ENCODE data around the gene PEPD. TPM values are rescaled to one million over a fixed set of nuclear protein-coding genes. Genes with fewer than 3 reads are reported as not detected.

PEPD gene
- total RNA-seq, 1 experiment from 2014 or later = 40.5 TPM

- no peak overlapping the region for H3K4me3 ChIP-seq (replicated peaks in 1 of 2; ENCODE audit: low read depth in 1 of 2, low read length in 2 of 2)
- POLR2A ChIA-PET = no interaction called here
Observed at GRCh38 chr19:33487901-33488800, 33.4 kb downstream of the PEPD start.

GRCh38 chr19:33486936-33487811, 34.4 kb downstream of the PEPD start:
- no TSS peak for BruUV-seq (replicated peaks)
- H3K27ac ChIP-seq (ENCODE audit: low read depth, low read length) = no peak overlapping the region
- no peaks in the 10 kb centered on the region for H3K9me3 ChIP-seq (ENCODE audit: control insufficient read depth in 1 of 2, insufficient read depth in 1 of 2, low read depth in 1 of 2, low read length in 2 of 2)
- H3K36me3 ChIP-seq (ENCODE audit: control insufficient read depth in 1 of 2, insufficient read depth in 2 of 2, low read length in 2 of 2) = no peaks in the 10 kb centered on the region
- POLR2A ChIA-PET = no interaction called here
- no peaks in the 10 kb centered on the region for H3K79me2 ChIP-seq (ENCODE audit: insufficient read depth, low read length)
- no peak overlapping the region for H2AFZ ChIP-seq (ENCODE audit: low read depth, low read length, poor library complexity, severe bottlenecking)
- no peak overlapping the region for H3K9ac ChIP-seq (ENCODE audit: low read length)
- no peaks in the 10 kb centered on the region for H3K27me3 ChIP-seq (ENCODE audit: insufficient read depth, low read length)
- intact Hi-C loops (cut with micrococcal nuclease) = no loop called here
- no peaks in the 10 kb centered on the region for H3K4me1 ChIP-seq (ENCODE audit: control insufficient read depth in 1 of 2, insufficient read depth in 2 of 2, low read length in 2 of 2)
- no peak for ATAC-seq
- H3K9me2 ChIP-seq (ENCODE audit: insufficient read depth) = no peaks in the 10 kb centered on the region
- H3K4me3 ChIP-seq (replicated peaks in 1 of 2; ENCODE audit: low read depth in 1 of 2, low read length in 2 of 2) = no peak overlapping the region
- no peaks in the 10 kb centered on the region for H4K20me1 ChIP-seq (ENCODE audit: insufficient read depth)
- RAD21 ChIA-PET (ENCODE audit: low non-redundant PET in 1 of 2, low total read pairs in 2 of 2, uncharacterized antibody in 2 of 2, unreplicated experiment in 2 of 2) = no interaction called here
- CTCF ChIA-PET = no interaction called here
- no peak overlapping the region for H3K4me2 ChIP-seq (ENCODE audit: low read length)
- no peak for DNase-seq (ENCODE audit: low read depth, low spot score)
- no peak for TF ChIP-seq ZFX (IDR thresholded peaks at IDR 0.05)
- TF ChIP-seq TCF7L2 (IDR thresholded peaks at IDR 0.05; ENCODE audit: borderline replicate concordance, extremely low read depth, insufficient read depth, insufficient read length) = no peak
- TF ChIP-seq EZH2 (IDR thresholded peaks at IDR 0.05) = no peak
- no peak for TF ChIP-seq ZNF274 (IDR thresholded peaks at IDR 0.05; ENCODE audit: low read depth, low read length)
- TF ChIP-seq RAD21 (IDR thresholded peaks at IDR 0.05; ENCODE audit: low read depth) = no peak
- no peak for TF ChIP-seq SRF (IDR thresholded peaks at IDR 0.05; ENCODE audit: low read depth)
- TF ChIP-seq CEBPB (IDR thresholded peaks at IDR 0.05; ENCODE audit: low read depth) = no peak
- TF ChIP-seq POLR2AphosphoS5 (IDR thresholded peaks at IDR 0.05; ENCODE audit: low read depth, low read length) = no peak
- TF ChIP-seq, protein P1, sequence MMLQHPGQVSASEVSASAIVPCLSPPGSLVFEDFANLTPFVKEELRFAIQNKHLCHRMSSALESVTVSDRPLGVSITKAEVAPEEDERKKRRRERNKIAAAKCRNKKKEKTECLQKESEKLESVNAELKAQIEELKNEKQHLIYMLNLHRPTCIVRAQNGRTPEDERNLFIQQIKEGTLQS (IDR thresholded peaks at IDR 0.05) = no peak
- TF ChIP-seq EZH2phosphoT487 (IDR thresholded peaks at IDR 0.05; ENCODE audit: borderline replicate concordance) = no peak
- no peak for TF ChIP-seq SP1 (IDR thresholded peaks at IDR 0.05; ENCODE audit: low read depth)
- TF ChIP-seq, protein P2, sequence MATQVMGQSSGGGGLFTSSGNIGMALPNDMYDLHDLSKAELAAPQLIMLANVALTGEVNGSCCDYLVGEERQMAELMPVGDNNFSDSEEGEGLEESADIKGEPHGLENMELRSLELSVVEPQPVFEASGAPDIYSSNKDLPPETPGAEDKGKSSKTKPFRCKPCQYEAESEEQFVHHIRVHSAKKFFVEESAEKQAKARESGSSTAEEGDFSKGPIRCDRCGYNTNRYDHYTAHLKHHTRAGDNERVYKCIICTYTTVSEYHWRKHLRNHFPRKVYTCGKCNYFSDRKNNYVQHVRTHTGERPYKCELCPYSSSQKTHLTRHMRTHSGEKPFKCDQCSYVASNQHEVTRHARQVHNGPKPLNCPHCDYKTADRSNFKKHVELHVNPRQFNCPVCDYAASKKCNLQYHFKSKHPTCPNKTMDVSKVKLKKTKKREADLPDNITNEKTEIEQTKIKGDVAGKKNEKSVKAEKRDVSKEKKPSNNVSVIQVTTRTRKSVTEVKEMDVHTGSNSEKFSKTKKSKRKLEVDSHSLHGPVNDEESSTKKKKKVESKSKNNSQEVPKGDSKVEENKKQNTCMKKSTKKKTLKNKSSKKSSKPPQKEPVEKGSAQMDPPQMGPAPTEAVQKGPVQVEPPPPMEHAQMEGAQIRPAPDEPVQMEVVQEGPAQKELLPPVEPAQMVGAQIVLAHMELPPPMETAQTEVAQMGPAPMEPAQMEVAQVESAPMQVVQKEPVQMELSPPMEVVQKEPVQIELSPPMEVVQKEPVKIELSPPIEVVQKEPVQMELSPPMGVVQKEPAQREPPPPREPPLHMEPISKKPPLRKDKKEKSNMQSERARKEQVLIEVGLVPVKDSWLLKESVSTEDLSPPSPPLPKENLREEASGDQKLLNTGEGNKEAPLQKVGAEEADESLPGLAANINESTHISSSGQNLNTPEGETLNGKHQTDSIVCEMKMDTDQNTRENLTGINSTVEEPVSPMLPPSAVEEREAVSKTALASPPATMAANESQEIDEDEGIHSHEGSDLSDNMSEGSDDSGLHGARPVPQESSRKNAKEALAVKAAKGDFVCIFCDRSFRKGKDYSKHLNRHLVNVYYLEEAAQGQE (IDR thresholded peaks at IDR 0.05; ENCODE audit: low read depth) = no peak
- TF ChIP-seq, protein P3, sequence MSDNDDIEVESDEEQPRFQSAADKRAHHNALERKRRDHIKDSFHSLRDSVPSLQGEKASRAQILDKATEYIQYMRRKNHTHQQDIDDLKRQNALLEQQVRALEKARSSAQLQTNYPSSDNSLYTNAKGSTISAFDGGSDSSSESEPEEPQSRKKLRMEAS (IDR thresholded peaks at IDR 0.05) = no peak
- no peak for TF ChIP-seq FOSL1 (IDR thresholded peaks at IDR 0.05; ENCODE audit: low read depth)

More at GRCh38 chr19:33487901-33488800, 33.4 kb downstream of the PEPD start:
- BruUV-seq (replicated peaks) = no TSS peak
- no peak overlapping the region for H3K9ac ChIP-seq (ENCODE audit: low read length)
- H4K20me1 ChIP-seq (ENCODE audit: insufficient read depth) = no peaks in the 10 kb centered on the region
- intact Hi-C loops (cut with micrococcal nuclease) = no loop called here
- no peak for TF ChIP-seq JUND (IDR thresholded peaks at IDR 0.05)
- no peak for TF ChIP-seq ZNF274 (IDR thresholded peaks at IDR 0.05; ENCODE audit: low read depth, low read length)
- TF ChIP-seq CEBPB (IDR thresholded peaks at IDR 0.05; ENCODE audit: low read depth) = no peak
- no peak for TF ChIP-seq ELF1 (IDR thresholded peaks at IDR 0.05; ENCODE audit: borderline replicate concordance, low read depth)
- H3K4me2 ChIP-seq (ENCODE audit: low read length) = no peak overlapping the region
- ATAC-seq = no peak
- H3K79me2 ChIP-seq (ENCODE audit: insufficient read depth, low read length) = no peaks in the 10 kb centered on the region
- no peaks in the 10 kb centered on the region for H3K4me1 ChIP-seq (ENCODE audit: control insufficient read depth in 1 of 2, insufficient read depth in 2 of 2, low read length in 2 of 2)
- no peak overlapping the region for H3K27ac ChIP-seq (ENCODE audit: low read depth, low read length)
- DNase-seq (ENCODE audit: low read depth, low spot score) = no peak
- H3K9me3 ChIP-seq (ENCODE audit: control insufficient read depth in 1 of 2, insufficient read depth in 1 of 2, low read depth in 1 of 2, low read length in 2 of 2) = no peaks in the 10 kb centered on the region
- H3K27me3 ChIP-seq (ENCODE audit: insufficient read depth, low read length) = no peaks in the 10 kb centered on the region
- no peak overlapping the region for H2AFZ ChIP-seq (ENCODE audit: low read depth, low read length, poor library complexity, severe bottlenecking)
- RAD21 ChIA-PET (ENCODE audit: low non-redundant PET in 1 of 2, low total read pairs in 2 of 2, uncharacterized antibody in 2 of 2, unreplicated experiment in 2 of 2) = no interaction called here
- H3K36me3 ChIP-seq (ENCODE audit: control insufficient read depth in 1 of 2, insufficient read depth in 2 of 2, low read length in 2 of 2) = no peaks in the 10 kb centered on the region
- CTCF ChIA-PET = no interaction called here
- H3K9me2 ChIP-seq (ENCODE audit: insufficient read depth) = no peaks in the 10 kb centered on the region

All from HCT116 (cell line).